Testis (tissue), 3 donors: ENCODE data around the gene E2F2. TPM values are rescaled to one million over a fixed set of nuclear protein-coding genes. Genes with fewer than 3 reads are reported as not detected.

Source experiments
- DNase-seq: peaks from one replicate; pipeline ENCODE4 v3.0.0-alpha.2; 2019
- H3K27ac ChIP-seq, 2 donors: fragments of 200-600 bp; sonication (generic); one replicate each; pipeline ENCODE4 v1.5.1; 2019
- H3K27me3 ChIP-seq: fragments of 200-600 bp; sonication (generic); one replicate; pipeline ENCODE4 v1.5.1; 2019
- H3K36me3 ChIP-seq: fragments of 200-600 bp; sonication (generic); one replicate; pipeline ENCODE4 v1.5.1; 2017; ENCODE audit warnings: low read depth; ENCODE audit errors: missing control alignments
- H3K4me1 ChIP-seq: fragments of 200-600 bp; sonication (generic); one replicate; pipeline ENCODE4 v1.5.1; 2019
- H3K4me3 ChIP-seq, 2 donors: fragments of 200-600 bp; sonication (generic); one replicate each; pipeline ENCODE4 v1.5.1; 2017 to 2019
- H3K9me3 ChIP-seq: fragments of 200-600 bp; sonication (generic); one replicate; pipeline ENCODE4 v1.5.1; 2017
- CTCF ChIP-seq, 3 experiments: fragments of 450-650 bp in 2 of 3; fragments of 200-600 bp in 1 of 3; sonication (generic) in 1 of 3; IDR thresholded peaks; one replicate each; pipeline ENCODE4 v1.5.1; 2016 to 2019; ENCODE audit warnings: antibody characterized with exemption in 3 of 3, mild to moderate bottlenecking in 2 of 3, moderate library complexity in 1 of 3
- POLR2A ChIP-seq: fragments of 450-650 bp; IDR thresholded peaks from one replicate; pipeline ENCODE4 v1.6.1; 2017; ENCODE audit warnings: antibody characterized with exemption, mild to moderate bottlenecking, moderate library complexity
- WGBS, 2 donors: methylation state at CpG; one replicate each; pipeline ENCODE4 v1.1.5; 2018; 5-methylcytosine and 5-hydroxymethylcytosine counted together
- intact Hi-C: fragments of 100-400 bp; cut with DNase I; formaldehyde crosslinking; loops from one replicate; pipeline ENCODE4 v1.15.1; 2023; ENCODE audit warnings: low total_unique reads
- polyA plus RNA-seq: library from polyadenylated mRNA; stranded (reverse); fragments of 350-450 nt; fragmentation: Illumina TruSeq; extraction: RNeasy Lipid Tissue Mini Kit (QIAGEN cat#74804); gene quantifications from one replicate; pipeline ENCODE4 v1.2.3, GENCODE V29; 2014; ENCODE audit warnings: low read depth, low replicate concordance; ENCODE audit not compliant: insufficient read depth
- total RNA-seq, 2 donors: library from RNA; depleted of rRNA; stranded (reverse); fragments of >200 nt; gene quantifications; one replicate each; pipeline ENCODE4 v1.2.3, GENCODE V29; 2016

The E2F2 gene
- total and polyA plus RNA-seq, 3 donors from 2014 or later, result 4.2 to 6.6 (median 4.8) TPM

DNA sequence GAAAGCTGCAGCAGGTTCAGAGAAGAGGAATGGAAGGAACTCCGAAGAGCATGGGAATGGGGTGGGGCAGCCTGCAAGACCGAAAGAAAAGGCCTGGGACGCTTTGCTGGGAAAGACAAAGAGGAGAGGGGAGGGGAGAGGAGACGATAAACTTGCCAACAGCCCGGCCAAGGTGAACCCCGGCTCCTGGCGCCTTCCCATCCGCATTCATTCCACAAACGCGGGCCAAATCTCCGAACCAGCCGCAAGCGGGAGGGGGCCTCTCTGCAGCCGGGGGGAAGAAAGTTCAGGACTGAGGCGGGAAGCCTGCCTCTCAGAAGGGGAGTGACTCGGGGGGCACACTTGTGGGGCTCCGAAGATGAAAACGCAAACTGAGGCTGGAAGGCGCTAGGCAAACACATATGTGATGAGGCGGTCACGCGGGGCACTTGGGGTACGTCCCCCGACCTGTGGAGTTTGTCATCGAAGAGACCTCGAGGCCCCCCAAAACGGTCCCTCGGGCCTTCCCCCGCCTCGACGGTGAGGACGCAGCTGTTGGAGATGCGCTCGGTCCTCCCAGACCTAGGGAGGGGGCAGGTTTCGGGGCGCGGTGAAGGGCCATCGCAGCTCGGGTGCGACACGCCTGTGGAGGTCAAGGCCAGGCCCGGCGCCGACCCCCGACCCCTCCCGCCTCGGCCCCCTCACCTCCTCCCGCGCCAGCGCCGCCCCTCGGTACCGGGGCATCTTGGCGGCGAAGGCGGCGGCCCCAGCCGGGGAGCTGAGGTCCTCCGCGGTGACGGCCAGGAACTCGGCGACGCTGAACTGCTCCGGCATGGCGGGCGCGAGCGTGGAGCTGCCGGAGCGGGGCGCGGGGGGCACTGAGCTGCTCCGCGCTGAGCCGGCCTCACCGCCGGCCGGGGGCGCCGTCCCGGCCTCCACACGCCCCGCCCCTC lies 47.4 kb downstream of the E2F2 start, which contains the start of gene ASAP3:
ASAP3 (minus strand) TSS at position 859 of the 932 bp plus-strand sequence; CDS start at position 813, 46 bp downstream.
- peak; percentile 50 for DNase-seq

DNA sequence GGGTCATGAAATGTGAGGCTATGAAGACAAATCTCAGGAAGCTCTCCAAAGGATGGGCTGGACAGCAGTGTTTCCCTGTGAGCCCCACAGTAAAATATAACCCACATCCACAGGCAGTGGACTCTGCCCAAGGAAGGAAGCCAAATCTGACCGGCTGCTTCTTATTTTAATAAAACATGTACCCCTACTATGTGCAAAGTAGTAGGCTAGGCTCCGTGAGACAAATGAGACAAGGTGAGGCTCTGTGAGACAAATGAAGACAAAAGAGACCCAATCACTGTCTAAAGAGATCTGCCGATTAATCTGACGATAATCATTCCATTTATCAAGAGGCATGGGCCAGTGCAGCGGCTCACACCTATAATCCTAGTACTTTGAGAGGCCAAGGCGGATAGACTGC lies 49.1 kb downstream of the E2F2 start:
- intact Hi-C loops, result no loop called here
- H3K9me3 ChIP-seq, result no peaks in the 10 kb centered on the region
- H3K36me3 ChIP-seq, result no peaks in the 10 kb centered on the region
- no peak overlapping the region for H3K27ac ChIP-seq
- no peak for TF ChIP-seq POLR2A
- TF ChIP-seq CTCF (IDR thresholded peaks at IDR 0.05), result no peak
- 81 to 87% methylated on average over 6 of the region's 6 CpGs for WGBS, 2 donors
- no peaks in the 10 kb centered on the region for H3K27me3 ChIP-seq
- no peak for DNase-seq
- H3K4me3 ChIP-seq, result no peak overlapping the region
- H3K4me1 ChIP-seq, result peaks cover 33% of the 10 kb centered on the region

More for the DNA sequence above, 47.4 kb downstream of the E2F2 start, which contains the start of gene ASAP3:
- peak within 1 kb of the TSS; percentile 84 to 87 for H3K4me3 ChIP-seq
- H3K36me3 ChIP-seq, result no peaks in the 10 kb centered on the region
- intact Hi-C loops, result no loop called here
- H3K27ac ChIP-seq, result peak within 1 kb of the TSS; percentile 85 to 90
- no peak for TF ChIP-seq POLR2A
- TF ChIP-seq CTCF (IDR thresholded peaks at IDR 0.05), result peak in 1 of 3 experiments; percentile 15
- no peaks in the 10 kb centered on the region for H3K27me3 ChIP-seq
- peaks cover 33% of the 10 kb centered on the region for H3K4me1 ChIP-seq
- no peaks in the 10 kb centered on the region for H3K9me3 ChIP-seq
- 1% methylated on average over 22 to 61 of the region's 84 CpGs for WGBS, 2 donors

- no peaks in the 10 kb centered on the region for H3K9me3 ChIP-seq
- TF ChIP-seq CTCF (IDR thresholded peaks at IDR 0.05) (no peak), POLR2A (no peak)
- H3K27ac ChIP-seq, result no peak overlapping the region
- 81 to 87% methylated on average over 7 of the region's 7 CpGs for WGBS, 2 donors
- H3K27me3 ChIP-seq, result no peaks in the 10 kb centered on the region
- no peaks in the 10 kb centered on the region for H3K36me3 ChIP-seq
- intact Hi-C loops, result no loop called here
- H3K4me1 ChIP-seq, result peaks cover 33% of the 10 kb centered on the region
- DNase-seq, result no peak
- no peak overlapping the region for H3K4me3 ChIP-seq
Measured at GRCh38 chr1:23481026-23481597, 49.9 kb downstream of the E2F2 start.

DNA sequence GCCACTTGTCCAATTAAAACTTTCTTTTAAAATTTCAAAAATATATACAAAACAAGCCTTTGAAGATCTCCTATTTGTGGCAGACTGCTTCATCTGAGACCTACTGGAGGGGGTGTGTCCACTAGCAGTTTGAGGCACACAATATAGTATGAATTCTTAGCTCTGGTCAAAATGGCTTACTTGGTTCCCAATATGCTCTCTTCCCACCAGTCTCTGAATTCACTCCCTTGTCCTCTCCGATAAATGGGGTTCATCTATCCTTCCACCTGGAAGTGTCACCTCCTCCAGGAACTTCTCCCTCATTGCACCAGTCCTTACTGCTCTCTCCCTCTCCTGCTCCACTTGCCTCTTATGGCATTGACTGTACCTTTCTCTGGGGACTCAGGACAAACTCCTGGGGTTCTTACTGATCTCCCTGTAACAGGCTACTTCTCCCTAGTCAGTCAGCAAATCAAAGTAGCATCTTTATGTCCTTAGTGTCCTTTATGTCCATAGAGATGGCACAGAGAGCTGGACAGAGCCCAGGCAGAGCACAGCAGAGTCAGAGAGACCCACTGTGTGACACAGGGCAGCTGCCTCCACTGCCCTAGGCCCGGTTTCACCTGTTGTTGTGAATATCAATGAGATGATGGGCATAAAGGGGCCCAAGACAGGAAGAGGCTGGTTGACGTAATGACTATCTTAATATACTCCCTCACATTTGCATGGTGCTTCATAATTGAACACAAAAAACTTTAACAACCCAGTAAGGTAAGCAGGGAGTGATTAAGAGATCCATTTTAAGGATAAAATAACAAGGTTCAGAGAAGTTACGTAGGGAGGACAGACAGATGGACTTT lies 50.6 kb downstream of the E2F2 start:
- no peak overlapping the region for H3K4me3 ChIP-seq
- no peaks in the 10 kb centered on the region for H3K9me3 ChIP-seq
- H3K27me3 ChIP-seq, result no peaks in the 10 kb centered on the region
- 87 to 98% methylated on average over 4 of the region's 4 CpGs for WGBS, 2 donors
- TF ChIP-seq CTCF (IDR thresholded peaks at IDR 0.05) (no peak), POLR2A (no peak)
- intact Hi-C loops, result no loop called here
- peaks cover 31% of the 10 kb centered on the region for H3K4me1 ChIP-seq
- DNase-seq, result no peak
- H3K36me3 ChIP-seq, result no peaks in the 10 kb centered on the region
- no peak overlapping the region for H3K27ac ChIP-seq
